AG04450 (cell line): ENCODE measurements around the gene NLRP6. TPM values are rescaled to one million over a fixed set of nuclear protein-coding genes. Genes with fewer than 3 reads are reported as not detected.

Source experiments
- CTCF ChIA-PET: fragments of 300-600, 350-600 bp; formaldehyde crosslinking; extraction: SDS; loops from one replicate; lab custom pipeline; 2022; ENCODE audit warnings: antibody characterized with exemption, inconsistent platforms; lab: Charles Lee
- POLR2A ChIA-PET: fragments of 350-600 bp; formaldehyde crosslinking; extraction: SDS; loops from one replicate; lab custom pipeline; 2021; ENCODE audit warnings: antibody characterized with exemption, inconsistent platforms; lab: Yijun Ruan, JAX
- DNase-seq: peaks from one replicate; pipeline ENCODE4 v3.0.0-alpha.2; 2011; ENCODE audit warnings: low read depth, low spot score
- H3K27ac ChIP-seq: one replicate; pipeline ENCODE4 v1.5.1; 2012; ENCODE audit warnings: low read depth, low read length, control low read depth
- H3K27me3 ChIP-seq: one replicate; pipeline ENCODE4 v1.6.0; 2012; ENCODE audit warnings: low read length; ENCODE audit not compliant: control insufficient read depth, insufficient read depth
- H3K4me3 ChIP-seq: 2 replicates; pipeline ENCODE4 v1.5.1; 2011; ENCODE audit warnings: mild to moderate bottlenecking, low read depth, low read length, control low read depth
- H3K9me3 ChIP-seq: 2 replicates; pipeline ENCODE4 v1.5.1; 2012; ENCODE audit warnings: low read length; ENCODE audit not compliant: control insufficient read depth, insufficient read depth
- CTCF ChIP-seq: IDR thresholded peaks from 2 replicates; pipeline ENCODE4 v1.5.1; 2011; ENCODE audit warnings: low read depth, low read length, control low read depth, inconsistent platforms
- polyA plus RNA-seq: library from polyadenylated mRNA; depleted of rRNA; stranded (reverse); fragments of >200 nt; gene quantifications from 2 replicates; pipeline ENCODE4 v1.2.3, GENCODE V29; 2011

Gene NLRP6
- polyA plus RNA-seq, 1 experiment = not detected

GRCh38 chr11:290621-291231 is 12.5 kb downstream of the NLRP6 start:
- DNase-seq = no peak
- Histone ChIP-seq H3K9me3 (no peaks in the 10 kb centered on the region; the same call in 1 of the 2 replicates), H3K27me3 (peaks cover 17% of the 10 kb centered on the region), H3K27ac (no peak overlapping the region), H3K4me3 (no peak overlapping the region)
- POLR2A ChIA-PET = interaction anchor here (0.5 kb wide), 1 partner anchor 46 kb away, joined by 7 read pairs; no protein-coding TSS in a partner anchor
- CTCF ChIA-PET = no interaction called here
- no peak for TF ChIP-seq CTCF

DNA sequence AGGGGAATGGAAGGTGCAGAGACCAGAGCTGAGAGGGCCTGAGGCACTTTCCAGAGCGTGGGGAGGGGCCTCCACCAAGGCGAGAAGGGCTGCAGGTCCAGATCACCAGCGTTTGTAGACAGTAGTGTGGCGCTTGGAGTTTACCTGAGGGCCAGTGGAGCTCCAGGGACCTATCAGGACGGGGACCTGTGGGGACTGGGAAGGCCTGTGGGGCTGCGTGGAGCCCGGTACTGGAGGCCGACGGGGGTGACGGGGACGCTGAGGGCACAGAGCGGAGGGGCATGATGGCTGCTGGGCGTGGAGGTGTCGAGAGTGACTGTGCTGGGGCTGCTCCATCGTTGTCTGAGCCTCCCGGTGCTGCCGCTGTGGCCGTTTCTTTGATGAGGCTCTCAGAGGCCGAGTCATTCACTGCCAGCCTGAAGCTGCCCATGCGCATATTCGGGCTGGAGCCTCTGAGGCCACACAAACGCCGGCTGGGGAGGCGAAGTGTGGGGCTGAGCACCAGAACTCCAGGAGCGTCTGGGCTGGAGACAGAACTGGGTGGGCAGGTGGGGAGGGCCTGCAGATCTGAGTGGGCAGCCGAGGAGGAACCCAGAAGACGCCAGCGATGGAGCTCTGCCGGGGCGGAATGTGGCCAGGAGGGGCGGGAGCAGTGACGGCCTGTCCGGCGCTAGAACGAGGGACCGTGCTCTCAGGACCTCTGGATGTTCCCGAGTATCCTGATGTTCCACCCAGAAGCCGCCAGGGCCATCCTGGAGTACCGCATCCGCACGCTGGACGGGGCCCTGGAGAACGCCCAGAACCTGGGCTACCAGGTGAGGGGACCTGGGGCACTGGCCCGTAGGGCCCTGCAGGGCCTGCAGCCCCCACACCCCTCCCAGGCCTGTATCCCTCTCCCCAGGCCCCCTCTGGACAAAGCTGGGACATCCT is 13.3 kb downstream of the NLRP6 start:
- ChIA-PET CTCF (no interaction called here), POLR2A (interaction anchor here (0.5 kb wide), 1 partner anchor 47 kb away, joined by 7 read pairs; no protein-coding TSS in a partner anchor)
- Histone ChIP-seq H3K9me3 (no peaks in the 10 kb centered on the region; the same call in 1 of the 2 replicates), H3K27me3 (peaks cover 15% of the 10 kb centered on the region), H3K4me3 (no peak overlapping the region), H3K27ac (no peak overlapping the region)
- TF ChIP-seq CTCF = no peak
- no peak for DNase-seq

- CTCF ChIA-PET = no interaction called here
- H3K27me3 ChIP-seq = peaks cover 10% of the 10 kb centered on the region
- H3K4me3 ChIP-seq = no peak overlapping the region
- no peak overlapping the region for H3K27ac ChIP-seq
- no peak for DNase-seq
- H3K9me3 ChIP-seq = no peaks in the 10 kb centered on the region; the same call in 1 of the 2 replicates
- TF ChIP-seq CTCF = no peak
- POLR2A ChIA-PET = no interaction called here
Observed at GRCh38 chr11:292211-293121, 14.3 kb downstream of the NLRP6 start.

GRCh38 chr11:293271-293851 is 15.2 kb downstream of the NLRP6 start:
- Histone ChIP-seq H3K9me3 (no peaks in the 10 kb centered on the region; the same call in 1 of the 2 replicates), H3K4me3 (no peak overlapping the region), H3K27me3 (peaks cover under 1% of the 10 kb centered on the region), H3K27ac (no peak overlapping the region)
- ChIA-PET CTCF (no interaction called here), POLR2A (no interaction called here)
- DNase-seq = no peak
- TF ChIP-seq CTCF = no peak
